GM23248 (cell line): ENCODE measurements around the gene RPL39L.

Experiments used
- EZH2 ChIP-seq: fragments of 200-600 bp; sonication (generic); IDR thresholded peaks from 2 replicates; pipeline ENCODE4 v1.6.1; 2018; ENCODE audit warnings: antibody characterized with exemption, mild to moderate bottlenecking; ENCODE audit not compliant: insufficient read depth, poor library complexity, severe bottlenecking
- EZH2phosphoT487 ChIP-seq: fragments of 200-600 bp; sonication (generic); IDR thresholded peaks from 2 replicates; pipeline ENCODE4 v1.6.1; 2018; ENCODE audit warnings: antibody characterized with exemption, moderate library complexity, mild to moderate bottlenecking, low read depth; ENCODE audit not compliant: insufficient read depth

DNA sequence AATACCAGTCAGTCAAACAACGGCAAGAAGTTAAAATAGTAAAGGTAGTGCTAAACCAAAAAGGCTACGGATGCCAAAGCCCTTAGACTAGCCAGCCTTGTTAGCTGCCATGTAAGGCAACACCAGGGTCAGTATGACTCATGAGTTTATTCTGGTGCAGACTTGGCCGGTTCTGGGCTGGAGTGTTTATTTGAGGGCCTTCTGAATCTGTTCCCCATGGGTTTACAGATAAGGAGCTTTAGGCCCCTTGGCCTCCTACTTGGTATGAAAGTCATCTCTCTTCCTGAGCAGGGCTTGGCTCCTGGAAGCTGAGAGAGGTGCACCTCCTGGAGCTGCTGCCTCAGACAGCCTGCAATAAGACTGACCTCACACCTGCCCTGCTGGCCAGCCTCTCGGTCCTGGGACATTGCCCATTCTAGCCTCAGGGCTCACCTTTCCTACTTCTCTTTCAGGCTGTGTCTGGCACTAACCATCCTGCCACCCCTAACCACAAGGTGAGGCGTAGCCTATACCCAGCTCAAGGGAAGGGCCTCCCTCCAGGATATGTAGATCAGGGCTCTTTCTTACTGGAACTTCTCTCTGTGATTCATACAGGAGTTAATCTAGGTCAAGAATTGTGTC is 47.6 kb upstream of the RPL39L start:
- no peak for TF ChIP-seq EZH2
- no peak for TF ChIP-seq EZH2phosphoT487
